HepG2 (cell line): ENCODE measurements around the gene APBB3.

Source experiments
- ARNT ChIP-seq: fragments of 450-650 bp; IDR thresholded peaks from 2 replicates; pipeline ENCODE4 v1.6.1; 2017
- CREB1 ChIP-seq, 2 experiments: fragments of 450-650 bp in 1 of 2; IDR thresholded peaks; 2 replicates each; pipeline ENCODE4 v1.6.1; 2016 to 2017; ENCODE audit warnings: control low read depth in 1 of 2, mild to moderate bottlenecking in 1 of 2, missing compliant biosample characterization in 1 of 2, missing genetic modification characterization in 1 of 2
- CREM ChIP-seq, 2 experiments: sonication (generic) in 1 of 2; formaldehyde crosslinking in 1 of 2; IDR thresholded peaks; 2 replicates each; pipeline versions ENCODE4 v1.4.0 to v1.6.1; 2016 to 2020; ENCODE audit warnings: antibody characterized with exemption in 1 of 2, mild to moderate bottlenecking in 1 of 2, missing genetic modification reagents in 1 of 2
- CTCF ChIP-seq: sonication (generic); formaldehyde crosslinking; IDR thresholded peaks from 2 replicates; pipeline ENCODE4 v1.5.0; 2020; ENCODE audit warnings: mild to moderate bottlenecking, missing genetic modification reagents, moderate library complexity
- DMTF1 ChIP-seq: sonication (generic); formaldehyde crosslinking; IDR thresholded peaks from 2 replicates; pipeline ENCODE4 v1.4.0; 2020; ENCODE audit warnings: mild to moderate bottlenecking, missing genetic modification reagents
- EEA1 ChIP-seq: sonication (generic); formaldehyde crosslinking; IDR thresholded peaks from 2 replicates; pipeline ENCODE4 v1.5.1; 2020; ENCODE audit warnings: mild to moderate bottlenecking, missing genetic modification reagents, borderline replicate concordance
- MAX ChIP-seq: IDR thresholded peaks from 2 replicates; pipeline ENCODE4 v1.6.1; 2012; ENCODE audit warnings: inconsistent platforms
- PBX3 ChIP-seq: sonication (generic); formaldehyde crosslinking; IDR thresholded peaks from 2 replicates; pipeline ENCODE4 v1.8.1; 2023; ENCODE audit warnings: missing genetic modification reagents, inconsistent platforms, borderline replicate concordance
- SCMH1 ChIP-seq: sonication (generic); formaldehyde crosslinking; IDR thresholded peaks from 2 replicates; pipeline ENCODE4 v1.9.0; 2021; ENCODE audit warnings: missing genetic modification reagents, mild to moderate bottlenecking, borderline replicate concordance
- ZNF431 ChIP-seq: sonication (generic); formaldehyde crosslinking; IDR thresholded peaks from 2 replicates; pipeline ENCODE4 v1.9.0; 2022; ENCODE audit warnings: missing genetic modification reagents, low read depth, mild to moderate bottlenecking, borderline replicate concordance
- ZNF496 ChIP-seq: sonication (generic); formaldehyde crosslinking; IDR thresholded peaks from 2 replicates; pipeline ENCODE4 v1.8.1; 2023; ENCODE audit warnings: mild to moderate bottlenecking, moderate library complexity, missing genetic modification reagents; ENCODE audit not compliant: insufficient replicate concordance

GRCh38 chr5:140561753-140562523 is 2.5 kb downstream of the APBB3 start:
- TF ChIP-seq EEA1 (CRISPR knock-in tag): no peak
- no peak for TF ChIP-seq ARNT
- no peak for TF ChIP-seq DMTF1 (CRISPR knock-in tag)
- TF ChIP-seq CTCF: no peak
- TF ChIP-seq ZNF431 (CRISPR knock-in tag): no peak
- TF ChIP-seq CREM (IDR thresholded peaks at IDR 0.05): no peak
- no peak for TF ChIP-seq CREM (CRISPR knock-in tag; IDR thresholded peaks at IDR 0.05)
- no peak for TF ChIP-seq MAX
- TF ChIP-seq SCMH1 (CRISPR knock-in tag): no peak
- TF ChIP-seq CREB1 (IDR thresholded peaks at IDR 0.05): no peak
- TF ChIP-seq CREB1 (CRISPR knock-in tag; IDR thresholded peaks at IDR 0.05): no peak
- TF ChIP-seq ZNF496 (CRISPR knock-in tag): no peak
- no peak for TF ChIP-seq PBX3
